OCI-LY1 (cell line): Measurements from ENCODE around the gene DNAAF3.
"Not testable (repeated sequence)": the region's sequence is repeated elsewhere in the genome, so short reads cannot be mapped to it uniquely, and the experiment has no call there.

Source experiments
- H2AFZ ChIP-seq: fragments of 200-600 bp; sonication (generic), shearing (Covaris generic); 2 replicates; pipeline ENCODE4 v1.6.0; 2014; ENCODE audit warnings: antibody characterized with exemption, mild to moderate bottlenecking, low read length
- H3F3A ChIP-seq: fragments of 200-600 bp; sonication (generic), shearing (Covaris generic); 2 replicates; pipeline ENCODE4 v1.6.0; 2014; ENCODE audit warnings: mild to moderate bottlenecking, antibody characterized with exemption, low read length, moderate library complexity; ENCODE audit not compliant: insufficient read depth
- H3K27ac ChIP-seq: fragments of 200-600 bp; sonication (generic); 2 replicates; pipeline ENCODE4 v1.5.1; 2014; ENCODE audit warnings: low read length, mixed run types, mild to moderate bottlenecking, low read depth; ENCODE audit not compliant: poor library complexity, severe bottlenecking
- H3K27me3 ChIP-seq: fragments of 200-600 bp; sonication (generic); 2 replicates; pipeline ENCODE4 v1.6.0; 2014; ENCODE audit warnings: antibody characterized with exemption, mild to moderate bottlenecking, low read length, moderate library complexity; ENCODE audit not compliant: insufficient read depth
- H3K36me3 ChIP-seq: fragments of 200-600 bp; sonication (generic); 2 replicates; pipeline ENCODE4 v1.6.1; 2014; ENCODE audit warnings: mild to moderate bottlenecking, antibody characterized with exemption, low read length, moderate library complexity, mixed read lengths; ENCODE audit not compliant: insufficient read depth
- H3K4me1 ChIP-seq: fragments of 200-600 bp; sonication (generic); 2 replicates; pipeline ENCODE4 v1.5.1; 2014; ENCODE audit warnings: mild to moderate bottlenecking, low read length, moderate library complexity; ENCODE audit not compliant: insufficient read depth, severe bottlenecking
- H3K4me2 ChIP-seq: fragments of 200-600 bp; sonication (generic), shearing (Covaris generic); 2 replicates; pipeline ENCODE4 v1.6.1; 2014; ENCODE audit warnings: low read length
- H3K4me3 ChIP-seq: fragments of 200-600 bp; sonication (generic); 2 replicates; pipeline ENCODE4 v1.5.1; 2014; ENCODE audit warnings: low read length, low read depth, mild to moderate bottlenecking, mixed read lengths; ENCODE audit not compliant: poor library complexity, severe bottlenecking
- H3K79me2 ChIP-seq: fragments of 200-600 bp; shearing (Covaris generic); 2 replicates; pipeline ENCODE4 v1.6.1; 2016; ENCODE audit warnings: mixed run types, low read length, mixed read lengths; ENCODE audit not compliant: insufficient read depth
- H3K9ac ChIP-seq: fragments of 200-600 bp; sonication (generic), shearing (Covaris generic); 2 replicates; pipeline ENCODE4 v1.6.1; 2014; ENCODE audit warnings: mild to moderate bottlenecking, low read length, mixed read lengths
- H3K9me2 ChIP-seq: fragments of 200-600 bp; sonication (generic), shearing (Covaris generic); 2 replicates; pipeline ENCODE4 v1.6.1; 2014; ENCODE audit warnings: low read depth, mild to moderate bottlenecking, low read length, mixed read lengths
- H3K9me3 ChIP-seq: fragments of 200-600 bp; shearing (Covaris generic); 2 replicates; pipeline ENCODE4 v1.6.1; 2014; ENCODE audit warnings: low read length, mixed read lengths
- H4K20me1 ChIP-seq: fragments of 200-600 bp; sonication (generic), shearing (Covaris generic); 2 replicates; pipeline ENCODE4 v1.6.0; 2016; ENCODE audit warnings: mild to moderate bottlenecking, low read length; ENCODE audit not compliant: insufficient read depth
- EZH2 ChIP-seq: fragments of 200-600 bp; sonication (generic), shearing (Covaris generic); IDR thresholded peaks from 2 replicates; pipeline ENCODE4 v1.8.0; 2017; ENCODE audit warnings: borderline replicate concordance, mixed run types, mild to moderate bottlenecking, antibody characterized with exemption, low read length, moderate library complexity, mixed read lengths
- TF ChIP-seq, protein P1 (sequence below): fragments of 200-600 bp; sonication (generic), shearing (Covaris generic); IDR thresholded peaks from 2 replicates; pipeline ENCODE4 v1.5.1; 2017; ENCODE audit warnings: mild to moderate bottlenecking, antibody characterized with exemption, low read length, moderate library complexity, mixed read lengths

Gene DNAAF3

DNA sequence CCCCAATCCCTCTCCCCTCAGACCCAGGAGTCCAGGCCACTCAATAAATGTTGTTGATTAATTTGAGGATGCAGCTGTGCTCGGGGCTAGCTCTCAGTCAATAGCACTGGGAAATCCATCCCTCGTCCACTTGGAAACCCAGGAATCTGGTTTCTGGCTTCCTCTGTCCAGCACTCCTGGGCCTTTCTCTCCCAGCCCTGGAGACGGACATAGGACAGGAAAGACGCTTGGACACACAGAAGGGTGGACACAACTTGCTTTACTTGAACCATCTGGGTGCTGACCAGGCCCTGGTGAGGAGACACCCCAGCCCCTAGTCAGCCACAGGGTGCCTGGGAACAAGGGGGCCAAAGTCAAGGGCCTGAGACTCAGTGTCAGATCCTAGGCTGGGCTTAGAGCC lies 8.0 kb downstream of the DNAAF3 start:
- H3K4me3 ChIP-seq: no peak overlapping the region
- no peaks in the 10 kb centered on the region for H3K79me2 ChIP-seq
- H3K27ac ChIP-seq: no peak overlapping the region
- no peaks in the 10 kb centered on the region for H3F3A ChIP-seq
- no peaks in the 10 kb centered on the region for H3K9me2 ChIP-seq
- H3K27me3 ChIP-seq: no peaks in the 10 kb centered on the region
- H3K4me1 ChIP-seq: no peaks in the 10 kb centered on the region
- H3K9ac ChIP-seq: no peak overlapping the region
- no peaks in the 10 kb centered on the region for H4K20me1 ChIP-seq
- no peaks in the 10 kb centered on the region for H3K36me3 ChIP-seq
- no peak for TF ChIP-seq EZH2
- TF ChIP-seq, protein P1, sequence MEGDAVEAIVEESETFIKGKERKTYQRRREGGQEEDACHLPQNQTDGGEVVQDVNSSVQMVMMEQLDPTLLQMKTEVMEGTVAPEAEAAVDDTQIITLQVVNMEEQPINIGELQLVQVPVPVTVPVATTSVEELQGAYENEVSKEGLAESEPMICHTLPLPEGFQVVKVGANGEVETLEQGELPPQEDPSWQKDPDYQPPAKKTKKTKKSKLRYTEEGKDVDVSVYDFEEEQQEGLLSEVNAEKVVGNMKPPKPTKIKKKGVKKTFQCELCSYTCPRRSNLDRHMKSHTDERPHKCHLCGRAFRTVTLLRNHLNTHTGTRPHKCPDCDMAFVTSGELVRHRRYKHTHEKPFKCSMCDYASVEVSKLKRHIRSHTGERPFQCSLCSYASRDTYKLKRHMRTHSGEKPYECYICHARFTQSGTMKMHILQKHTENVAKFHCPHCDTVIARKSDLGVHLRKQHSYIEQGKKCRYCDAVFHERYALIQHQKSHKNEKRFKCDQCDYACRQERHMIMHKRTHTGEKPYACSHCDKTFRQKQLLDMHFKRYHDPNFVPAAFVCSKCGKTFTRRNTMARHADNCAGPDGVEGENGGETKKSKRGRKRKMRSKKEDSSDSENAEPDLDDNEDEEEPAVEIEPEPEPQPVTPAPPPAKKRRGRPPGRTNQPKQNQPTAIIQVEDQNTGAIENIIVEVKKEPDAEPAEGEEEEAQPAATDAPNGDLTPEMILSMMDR: no peak
- H2AFZ ChIP-seq: no peak overlapping the region
- no peak overlapping the region for H3K4me2 ChIP-seq
- no peaks in the 10 kb centered on the region for H3K9me3 ChIP-seq

DNA sequence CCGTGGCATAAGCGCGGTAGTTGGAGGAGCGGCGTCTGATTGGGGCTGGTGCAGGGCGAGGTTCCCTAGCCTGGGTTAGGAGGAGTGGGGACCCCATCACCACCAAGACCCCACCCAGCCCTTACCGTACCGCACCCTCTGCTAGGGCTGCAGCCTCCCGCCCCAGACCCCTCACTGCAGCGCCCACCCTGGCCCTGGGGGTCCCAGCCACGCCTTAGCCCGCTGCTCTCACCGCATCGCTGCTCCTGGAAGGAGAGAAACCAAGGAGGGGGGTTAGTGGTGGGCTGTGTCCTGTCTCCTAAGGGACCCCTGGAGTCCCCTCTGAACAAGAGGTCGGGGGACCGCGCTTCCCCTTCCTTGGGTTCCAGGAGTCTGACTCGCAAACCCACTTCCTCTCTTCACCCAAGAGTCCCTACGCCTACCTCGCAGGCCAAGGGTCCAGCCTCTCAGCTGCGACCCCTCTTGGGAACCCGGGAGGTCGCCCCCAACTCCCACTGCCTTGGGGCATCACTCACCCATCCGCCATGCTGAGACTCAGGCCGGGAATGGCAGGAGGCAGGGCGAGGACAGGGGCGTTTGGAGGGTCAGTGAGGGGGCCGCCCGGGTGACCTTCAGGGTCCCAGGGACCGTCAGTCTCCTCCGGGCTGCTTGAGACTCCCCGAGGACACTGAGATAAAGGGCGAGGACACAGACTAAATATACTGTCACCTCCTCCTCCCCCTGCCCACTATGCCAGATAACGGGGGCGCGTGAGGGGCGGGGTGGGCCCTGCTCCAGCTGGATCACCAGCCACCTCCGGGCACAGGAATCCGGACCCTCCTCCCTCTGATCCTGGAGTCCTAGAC lies 9.1 kb downstream of the DNAAF3 start, which contains the start of gene TNNI3:
Gene TNNI3, minus strand, starts transcription at position 669 of the 845 bp plus-strand sequence. Its CDS starts 143 bp downstream, at position 526.
- H3K4me3 ChIP-seq: no peak within 1 kb of the TSS
- TF ChIP-seq EZH2: no peak
- TF ChIP-seq, protein P1: no peak
- no peaks in the 10 kb centered on the region for H3K27me3 ChIP-seq
- H3K9me3 ChIP-seq: no peaks in the 10 kb centered on the region
- H3F3A ChIP-seq: no peaks in the 10 kb centered on the region
- no peaks in the 10 kb centered on the region for H3K36me3 ChIP-seq
- no peak within 1 kb of the TSS for H3K27ac ChIP-seq
- no peak within 1 kb of the TSS for H3K4me2 ChIP-seq
- H2AFZ ChIP-seq: no peak within 1 kb of the TSS
- H3K9ac ChIP-seq: no peak within 1 kb of the TSS
- H3K4me1 ChIP-seq: no peaks in the 10 kb centered on the region
- H3K9me2 ChIP-seq: no peaks in the 10 kb centered on the region
- H4K20me1 ChIP-seq: no peaks in the 10 kb centered on the region
- H3K79me2 ChIP-seq: no peaks in the 10 kb centered on the region

DNA sequence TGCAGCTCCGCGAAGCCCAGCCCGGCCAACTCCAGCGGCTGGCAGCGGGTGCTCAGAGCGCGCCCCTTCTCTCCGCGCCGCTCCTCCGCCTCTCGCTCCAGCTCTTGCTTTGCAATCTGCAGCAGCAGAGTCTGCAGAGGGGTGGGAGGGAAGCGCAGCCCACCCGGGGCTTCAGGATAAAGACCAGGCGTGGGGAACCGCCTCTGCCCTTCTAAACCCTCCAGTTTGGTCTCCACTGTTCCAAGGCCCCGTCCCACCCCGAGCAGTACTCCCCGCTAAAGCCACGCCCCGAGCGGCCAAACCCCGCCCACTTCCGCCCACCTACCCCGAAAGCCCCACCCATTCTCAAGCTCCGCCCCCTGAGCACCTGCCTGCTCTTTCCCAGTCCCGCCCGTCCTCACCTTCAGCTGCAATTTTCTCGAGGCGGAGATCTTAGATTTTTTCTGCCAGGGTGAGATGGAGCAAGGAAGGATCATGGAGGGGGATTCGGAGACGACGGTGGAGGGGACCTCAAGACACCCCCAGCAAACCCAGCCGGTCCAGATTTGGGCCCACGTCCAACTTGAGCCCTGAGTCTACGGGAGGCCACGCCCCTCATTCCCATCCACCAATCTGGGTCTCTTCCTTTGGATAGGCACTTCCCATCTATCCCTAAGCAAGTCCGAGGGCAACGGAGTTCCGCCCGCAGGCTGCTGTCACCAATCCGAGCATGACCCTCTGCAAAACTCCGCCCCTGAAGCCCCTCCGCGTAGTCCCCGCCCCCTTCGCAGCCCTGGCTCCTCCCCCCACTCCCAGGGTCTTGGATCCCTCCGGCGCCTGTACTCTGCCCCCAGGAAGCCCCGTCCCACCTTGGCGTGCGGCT lies 10.0 kb downstream of the DNAAF3 start:
- no peaks in the 10 kb centered on the region for H3K4me1 ChIP-seq
- H3K79me2 ChIP-seq: no peaks in the 10 kb centered on the region
- H3K4me2 ChIP-seq: no peak overlapping the region
- no peaks in the 10 kb centered on the region for H3K27me3 ChIP-seq
- no peak overlapping the region for H3K9ac ChIP-seq
- H3K9me2 ChIP-seq: no peaks in the 10 kb centered on the region
- H2AFZ ChIP-seq: no peak overlapping the region
- TF ChIP-seq EZH2: no peak
- TF ChIP-seq, protein P1: no peak
- H3K9me3 ChIP-seq: peaks cover 4% of the 10 kb centered on the region; the same call in 1 of the 2 replicates
- H3K27ac ChIP-seq: no peak overlapping the region
- H3F3A ChIP-seq: no peaks in the 10 kb centered on the region
- H3K4me3 ChIP-seq: no peak overlapping the region
- H4K20me1 ChIP-seq: no peaks in the 10 kb centered on the region
- no peaks in the 10 kb centered on the region; the same call in 1 of the 2 replicates for H3K36me3 ChIP-seq

DNA sequence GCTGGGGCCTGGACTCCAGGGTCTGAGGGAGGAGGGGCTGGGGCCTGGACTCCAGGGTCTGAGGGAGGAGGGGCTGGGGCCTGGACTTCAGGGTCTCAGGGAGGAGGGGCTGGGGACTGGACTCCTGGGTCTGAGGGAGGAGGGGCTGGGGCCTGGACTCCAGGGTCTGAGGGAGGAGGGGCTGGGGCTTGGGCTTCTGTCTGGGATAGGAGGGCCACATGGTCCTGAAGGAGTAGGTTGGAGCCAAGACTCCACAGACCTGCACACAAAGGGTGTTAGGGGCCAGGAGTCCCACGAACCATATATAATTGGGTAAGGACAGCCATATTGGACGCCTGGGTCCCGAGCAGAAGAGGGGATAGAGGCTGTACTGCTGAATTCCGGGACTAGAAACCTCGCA lies 10.6 kb downstream of the DNAAF3 start:
- H2AFZ ChIP-seq, H3K4me3 ChIP-seq, H3K4me2 ChIP-seq: not testable (repeated sequence)

More for the DNA sequence above, 10.6 kb downstream of the DNAAF3 start:
- H4K20me1 ChIP-seq, H3K9ac ChIP-seq, H3K27me3 ChIP-seq, H3K79me2 ChIP-seq, H3F3A ChIP-seq, H3K4me1 ChIP-seq, H3K36me3 ChIP-seq, H3K9me3 ChIP-seq, H3K9me2 ChIP-seq, H3K27ac ChIP-seq: not testable (repeated sequence)
